Activated naive CD8-positive, alpha-beta T cell (primary cell): Measurements from ENCODE around the gene CD3D.
"Not testable (repeated sequence)": the region's sequence is repeated elsewhere in the genome, so short reads cannot be mapped to it uniquely, and the experiment has no call there.

ENCODE experiments used
- H3K27ac Mint-ChIP-seq: one replicate; pipeline ENCODE4 v1.8.0; 2021; ENCODE audit warnings: mixed read lengths
- H3K27me3 Mint-ChIP-seq: one replicate; pipeline ENCODE4 v1.8.0; 2021; ENCODE audit warnings: mixed read lengths
- H3K36me3 Mint-ChIP-seq: one replicate; pipeline ENCODE4 v1.8.0; 2021; ENCODE audit warnings: mixed read lengths
- H3K4me1 Mint-ChIP-seq: one replicate; pipeline ENCODE4 v1.8.0; 2021; ENCODE audit warnings: low read depth, mixed read lengths
- H3K4me3 Mint-ChIP-seq: one replicate; pipeline ENCODE4 v1.8.0; 2021; ENCODE audit warnings: mild to moderate bottlenecking, mixed read lengths
- H3K9me3 Mint-ChIP-seq: one replicate; pipeline ENCODE4 v1.8.0; 2021; ENCODE audit warnings: low read depth, mixed read lengths

Gene CD3D

DNA sequence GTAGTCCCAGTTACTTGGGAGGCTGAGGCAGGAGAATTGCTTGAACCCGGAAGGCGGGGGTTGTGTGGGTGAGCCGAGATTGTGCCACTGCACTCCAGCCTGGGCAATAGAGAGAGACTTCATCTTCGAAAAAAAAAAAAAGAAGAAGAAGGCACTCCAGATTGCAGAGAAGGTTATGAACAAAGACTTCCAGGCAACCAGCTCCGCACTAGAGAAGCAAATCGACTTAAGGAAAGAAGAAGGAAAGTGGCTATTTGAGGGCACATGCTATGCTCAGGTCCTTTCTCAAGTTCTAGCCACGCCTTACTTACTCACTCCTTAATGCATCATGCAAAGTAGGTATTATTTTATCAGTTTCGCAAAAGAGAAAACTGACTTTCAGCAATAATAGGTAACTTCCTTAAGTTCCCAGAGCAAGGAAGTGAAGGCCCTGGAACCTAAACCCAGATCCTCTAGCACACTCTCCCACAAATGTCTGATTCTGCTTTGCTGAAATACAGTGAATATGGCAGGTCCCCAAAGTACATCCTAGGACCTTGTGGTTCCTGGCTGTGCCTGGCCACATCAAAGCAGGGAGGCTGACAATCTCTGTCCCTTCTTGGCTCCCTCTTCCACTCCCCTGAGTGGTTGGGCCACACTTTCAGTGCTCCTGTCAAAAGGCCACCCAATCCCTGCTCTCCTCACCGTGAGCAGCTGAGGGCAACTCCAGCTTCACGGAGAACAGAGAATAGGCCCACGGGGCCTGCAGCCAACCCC is 23.7 kb downstream of the CD3D start:
- H3K27me3 Mint-ChIP-seq, result no peaks in the 10 kb centered on the region
- H3K4me3 Mint-ChIP-seq, result peak overlapping the region; percentile 33
- peak overlapping the region; percentile 85 for H3K27ac Mint-ChIP-seq
- no peaks in the 10 kb centered on the region for H3K9me3 Mint-ChIP-seq
- H3K36me3 Mint-ChIP-seq, result peaks cover 26% of the 10 kb centered on the region
- peaks cover 84% of the 10 kb centered on the region for H3K4me1 Mint-ChIP-seq

DNA sequence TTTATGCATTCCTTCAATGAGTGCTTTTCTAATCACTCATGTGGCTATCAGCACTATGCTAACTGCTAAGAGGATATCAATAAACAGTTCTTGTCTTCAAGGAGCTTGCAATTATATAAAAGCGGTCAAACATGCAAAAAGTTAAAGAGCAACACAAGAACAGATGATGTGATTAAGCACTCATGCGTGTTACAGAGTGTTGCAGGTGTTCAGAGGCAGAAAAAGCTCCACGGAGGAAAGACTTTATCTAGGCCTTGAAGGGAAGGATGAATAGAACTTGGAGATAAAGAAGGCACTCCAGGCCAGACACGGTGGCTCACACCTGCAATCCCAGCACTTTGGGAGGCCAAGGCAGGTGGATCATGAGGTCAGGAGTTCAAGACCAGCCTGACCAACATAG is 24.4 kb downstream of the CD3D start:
- Mint-ChIP-seq H3K4me3 (peak overlapping the region; percentile 35), H3K27me3 (no peaks in the 10 kb centered on the region), H3K9me3 (no peaks in the 10 kb centered on the region), H3K36me3 (peaks cover 22% of the 10 kb centered on the region), H3K4me1 (peaks cover 85% of the 10 kb centered on the region), H3K27ac (peak overlapping the region; percentile 85)

DNA sequence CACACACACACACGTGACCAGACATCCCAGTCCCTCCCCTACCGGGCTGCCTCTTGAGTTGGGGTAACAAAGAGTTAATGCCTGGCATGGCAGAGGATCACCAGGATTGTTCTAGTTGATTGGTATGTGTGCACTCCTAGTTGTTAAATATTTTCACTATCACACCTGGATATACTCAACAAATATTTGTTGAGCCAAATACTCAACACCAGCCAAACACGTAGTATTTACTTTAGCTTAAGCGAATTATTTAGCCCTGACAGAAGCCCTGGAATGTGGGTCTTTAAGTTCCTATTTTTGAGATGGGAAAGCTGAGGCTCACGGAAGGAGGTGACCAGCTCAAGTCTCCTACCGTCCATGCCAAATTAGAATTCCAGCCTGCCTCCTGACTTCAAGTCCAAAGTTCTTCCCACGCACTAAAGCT is 27.5 kb downstream of the CD3D start:
- peaks cover 22% of the 10 kb centered on the region for H3K36me3 Mint-ChIP-seq
- H3K27me3 Mint-ChIP-seq, result no peaks in the 10 kb centered on the region
- H3K4me3 Mint-ChIP-seq, result peak overlapping the region; percentile 75
- peak overlapping the region; percentile 95 for H3K27ac Mint-ChIP-seq
- H3K9me3 Mint-ChIP-seq, result no peaks in the 10 kb centered on the region
- peaks cover 92% of the 10 kb centered on the region for H3K4me1 Mint-ChIP-seq

DNA sequence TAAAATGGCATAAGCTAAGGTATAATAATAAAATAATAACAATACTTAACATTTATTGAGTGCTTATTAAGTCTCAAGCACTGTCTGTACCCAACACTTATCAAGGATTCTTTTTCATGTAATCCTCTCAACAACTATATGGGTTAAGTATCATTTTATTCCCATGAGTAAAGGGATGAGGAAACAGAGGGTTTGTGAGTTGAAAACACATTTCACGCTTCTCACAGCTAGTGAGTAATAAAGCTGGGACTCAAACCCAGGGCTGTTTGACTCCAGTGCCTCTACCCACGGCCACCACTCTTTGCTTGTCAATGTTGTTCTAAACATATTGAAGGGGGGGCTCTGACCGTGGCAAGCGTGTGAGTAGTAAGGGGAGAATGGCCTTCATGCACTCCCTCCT is 29.3 kb downstream of the CD3D start:
- no peaks in the 10 kb centered on the region for H3K9me3 Mint-ChIP-seq
- peaks cover 28% of the 10 kb centered on the region for H3K36me3 Mint-ChIP-seq
- peak overlapping the region; percentile 95 for H3K27ac Mint-ChIP-seq
- H3K4me1 Mint-ChIP-seq, result peaks cover 93% of the 10 kb centered on the region
- no peaks in the 10 kb centered on the region for H3K27me3 Mint-ChIP-seq
- no peak overlapping the region for H3K4me3 Mint-ChIP-seq

- H3K27ac Mint-ChIP-seq, result peak overlapping the region; percentile 94
- H3K27me3 Mint-ChIP-seq, result no peaks in the 10 kb centered on the region
- H3K36me3 Mint-ChIP-seq, result peaks cover 30% of the 10 kb centered on the region
- no peaks in the 10 kb centered on the region for H3K9me3 Mint-ChIP-seq
- peak overlapping the region; percentile 40 for H3K4me3 Mint-ChIP-seq
- H3K4me1 Mint-ChIP-seq, result peaks cover 95% of the 10 kb centered on the region
Measured at GRCh38 chr11:118312328-118312727, 30.2 kb downstream of the CD3D start.

DNA sequence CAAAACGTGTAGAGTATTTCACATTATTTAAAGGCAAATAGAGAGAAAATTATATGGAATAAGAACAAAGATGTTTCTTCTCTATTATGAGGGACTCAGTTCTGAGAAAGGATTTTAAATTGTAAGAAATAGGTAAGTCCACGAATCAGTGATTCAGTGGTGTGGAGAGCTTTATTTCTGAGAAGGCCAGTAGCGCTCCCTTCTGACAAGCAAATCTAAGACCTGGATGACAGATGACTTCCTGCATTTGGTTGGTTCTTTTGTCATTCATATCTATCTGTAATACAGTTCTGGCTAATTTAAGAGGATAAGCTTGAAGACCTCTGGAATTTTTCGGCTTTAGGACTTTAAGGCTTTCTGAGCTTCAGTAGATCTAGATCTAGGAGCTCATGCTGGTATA is 31.0 kb downstream of the CD3D start:
- H3K4me1 Mint-ChIP-seq, result peaks cover 95% of the 10 kb centered on the region
- H3K4me3 Mint-ChIP-seq, result peak overlapping the region; percentile 53
- H3K36me3 Mint-ChIP-seq, result peaks cover 36% of the 10 kb centered on the region
- no peaks in the 10 kb centered on the region for H3K27me3 Mint-ChIP-seq
- no peaks in the 10 kb centered on the region for H3K9me3 Mint-ChIP-seq
- H3K27ac Mint-ChIP-seq, result peak overlapping the region; percentile 94

GRCh38 chr11:118310781-118311485 is 31.6 kb downstream of the CD3D start:
- Mint-ChIP-seq H3K9me3 (no peaks in the 10 kb centered on the region), H3K27me3 (no peaks in the 10 kb centered on the region), H3K4me1 (peaks cover 91% of the 10 kb centered on the region), H3K27ac (peak overlapping the region; percentile 94), H3K4me3 (peak overlapping the region; percentile 53), H3K36me3 (peaks cover 36% of the 10 kb centered on the region)

GRCh38 chr11:118310271-118310670 is 32.2 kb downstream of the CD3D start:
- Mint-ChIP-seq H3K36me3 (peaks cover 37% of the 10 kb centered on the region), H3K9me3 (no peaks in the 10 kb centered on the region), H3K4me3 (peak overlapping the region; percentile 73), H3K27me3 (no peaks in the 10 kb centered on the region), H3K27ac (peak overlapping the region; percentile 91), H3K4me1 (peaks cover 89% of the 10 kb centered on the region)

DNA sequence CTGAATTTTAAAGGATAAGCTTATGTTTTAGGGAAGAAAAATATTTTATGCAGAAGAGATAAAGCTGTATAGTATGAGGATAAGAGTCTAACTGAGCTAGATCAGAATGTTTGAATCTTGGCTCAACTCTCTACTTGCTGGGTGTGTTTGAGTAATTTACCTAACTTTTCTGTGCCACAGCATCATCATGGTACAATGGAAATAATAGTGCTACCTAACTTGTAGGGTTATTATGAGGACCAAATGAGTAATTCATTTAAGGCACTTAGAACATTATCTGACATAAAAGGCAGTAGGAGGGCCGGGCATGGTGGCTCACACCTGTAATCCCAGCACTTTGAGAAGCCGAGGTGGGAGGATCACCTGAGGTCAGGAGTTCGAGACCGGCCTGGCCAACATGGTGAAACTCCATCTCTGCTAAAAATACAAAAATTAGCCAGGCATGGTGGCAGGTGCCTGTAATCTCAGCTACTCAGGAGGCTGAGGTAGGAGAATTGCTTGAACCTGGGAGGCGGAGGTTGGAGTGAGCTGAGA is 33.4 kb downstream of the CD3D start:
- H3K27ac Mint-ChIP-seq, result peak overlapping the region; percentile 99
- not testable (repeated sequence) for H3K27me3 Mint-ChIP-seq, H3K9me3 Mint-ChIP-seq
- peak overlapping the region; percentile 85 for H3K4me3 Mint-ChIP-seq
- peaks cover 41% of the 10 kb centered on the region for H3K36me3 Mint-ChIP-seq
- peaks cover 84% of the 10 kb centered on the region for H3K4me1 Mint-ChIP-seq

GRCh38 chr11:118306556-118306955 is 35.9 kb downstream of the CD3D start:
- Mint-ChIP-seq H3K4me1 (peaks cover 85% of the 10 kb centered on the region), H3K9me3 (no peaks in the 10 kb centered on the region), H3K27ac (peak overlapping the region; percentile 99), H3K4me3 (peak overlapping the region; percentile 85), H3K36me3 (peaks cover 33% of the 10 kb centered on the region), H3K27me3 (no peaks in the 10 kb centered on the region)

DNA sequence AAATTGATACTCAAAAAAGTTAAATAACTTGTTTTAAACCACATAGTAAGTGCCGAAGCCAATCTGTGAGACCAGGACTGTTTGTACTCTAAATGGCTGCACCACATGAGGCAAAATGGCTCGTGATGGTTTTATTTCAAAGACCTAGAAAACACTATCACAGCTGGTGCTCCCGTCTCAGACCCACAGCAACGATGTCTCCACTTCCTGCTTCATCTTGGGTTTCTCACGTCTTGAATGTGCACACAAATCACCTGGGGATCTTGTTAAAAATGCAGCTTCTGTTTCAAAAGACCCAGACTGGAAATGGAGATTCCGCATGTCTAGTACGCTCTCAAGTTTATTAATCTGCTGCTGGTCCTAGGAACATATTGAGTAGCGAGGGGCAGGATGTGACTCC is 36.8 kb downstream of the CD3D start:
- no peaks in the 10 kb centered on the region for H3K9me3 Mint-ChIP-seq
- H3K4me3 Mint-ChIP-seq, result peak overlapping the region; percentile 100
- H3K36me3 Mint-ChIP-seq, result peaks cover 33% of the 10 kb centered on the region
- peak overlapping the region; percentile 99 for H3K27ac Mint-ChIP-seq
- peaks cover 83% of the 10 kb centered on the region for H3K4me1 Mint-ChIP-seq
- H3K27me3 Mint-ChIP-seq, result no peaks in the 10 kb centered on the region

GRCh38 chr11:118304568-118305248 is 37.8 kb downstream of the CD3D start, which contains the start of gene CD3E:
TSS of gene CD3E (plus strand) at chr11:118304730. CDS start at chr11:118304953, 223 bp downstream.
- Mint-ChIP-seq H3K9me3 (no peaks in the 10 kb centered on the region), H3K4me1 (peaks cover 77% of the 10 kb centered on the region), H3K36me3 (peaks cover 29% of the 10 kb centered on the region), H3K27me3 (no peaks in the 10 kb centered on the region), H3K4me3 (peak within 1 kb of the TSS; percentile 100), H3K27ac (peak within 1 kb of the TSS; percentile 99)

GRCh38 chr11:118304227-118304567 is 38.3 kb downstream of the CD3D start:
- H3K27me3 Mint-ChIP-seq, result no peaks in the 10 kb centered on the region
- H3K4me3 Mint-ChIP-seq, result peak overlapping the region; percentile 100
- peaks cover 72% of the 10 kb centered on the region for H3K4me1 Mint-ChIP-seq
- peak overlapping the region; percentile 99 for H3K27ac Mint-ChIP-seq
- H3K36me3 Mint-ChIP-seq, result peaks cover 29% of the 10 kb centered on the region
- H3K9me3 Mint-ChIP-seq, result no peaks in the 10 kb centered on the region

DNA sequence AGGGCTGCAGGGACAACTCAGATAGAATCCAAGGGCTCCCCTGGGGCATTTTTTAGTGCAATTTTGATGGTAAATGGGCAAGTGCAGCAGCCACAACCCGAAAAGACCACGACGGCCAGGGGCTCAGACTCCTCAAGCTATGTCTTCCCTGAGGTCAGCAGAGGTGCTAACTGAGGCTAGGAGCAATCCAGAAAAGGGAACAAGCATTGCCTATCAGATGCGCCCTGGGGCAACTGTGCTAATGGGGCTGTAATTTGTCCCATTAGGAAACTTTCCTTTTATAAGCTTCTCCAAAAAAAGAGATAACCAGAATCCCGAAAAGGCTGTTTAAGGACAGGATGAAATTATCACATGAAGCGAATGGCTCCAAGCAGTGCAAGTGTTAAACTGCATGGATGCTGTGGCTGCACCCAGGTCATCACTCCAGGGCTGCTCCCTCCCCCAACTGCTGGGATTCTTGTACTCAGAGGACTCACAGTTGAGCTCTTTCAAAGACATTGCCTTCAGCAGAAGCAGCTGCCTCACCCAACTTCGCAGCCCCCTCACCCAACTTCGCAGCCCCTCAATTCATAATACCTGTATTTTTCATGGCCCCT is 40.8 kb downstream of the CD3D start:
- Mint-ChIP-seq H3K27me3 (no peaks in the 10 kb centered on the region), H3K9me3 (no peaks in the 10 kb centered on the region), H3K4me1 (peaks cover 47% of the 10 kb centered on the region), H3K4me3 (no peak overlapping the region), H3K27ac (no peak overlapping the region), H3K36me3 (peaks cover 12% of the 10 kb centered on the region)
